T-helper 9 cell (primary cell): ENCODE results near the gene PACS1.
"Not testable (repeated sequence)": the region's sequence is repeated elsewhere in the genome, so short reads cannot be mapped to it uniquely, and the experiment has no call there.

ENCODE experiments used
- DNase-seq: peaks from one replicate; pipeline ENCODE4 v3.0.0-alpha.2; 2020

The PACS1 gene

GRCh38 chr11:66230156-66230555 is 160.1 kb downstream of the PACS1 start:
- DNase-seq = no peak

GRCh38 chr11:66230978-66231377 is 160.9 kb downstream of the PACS1 start:
- no peak for DNase-seq

GRCh38 chr11:66231561-66231960 is 161.5 kb downstream of the PACS1 start:
- DNase-seq = no peak

GRCh38 chr11:66232769-66233168 is 162.7 kb downstream of the PACS1 start:
- no peak for DNase-seq

GRCh38 chr11:66233301-66233700 is 163.2 kb downstream of the PACS1 start:
- DNase-seq = no peak

- DNase-seq = no peak
These were observed 165.1 kb downstream of the PACS1 start for GRCh38 chr11:66235141-66235540.

GRCh38 chr11:66237867-66238266 is 167.8 kb downstream of the PACS1 start:
- DNase-seq = no peak

GRCh38 chr11:66238786-66239413 is 168.8 kb downstream of the PACS1 start:
- DNase-seq = no peak

GRCh38 chr11:66239511-66239910 is 169.4 kb downstream of the PACS1 start:
- DNase-seq = no peak

GRCh38 chr11:66239998-66240780 is 170.1 kb downstream of the PACS1 start:
- no peak for DNase-seq

- DNase-seq = no peak
These were observed 170.7 kb downstream of the PACS1 start for GRCh38 chr11:66240781-66241136.

GRCh38 chr11:66242095-66242765 is 172.2 kb downstream of the PACS1 start:
- DNase-seq = no peak

GRCh38 chr11:66243782-66244535 is 173.9 kb downstream of the PACS1 start:
- no peak for DNase-seq

- no peak for DNase-seq
These were observed 177.2 kb downstream of the PACS1 start for GRCh38 chr11:66247295-66247694.

- DNase-seq = no peak
These were observed 177.7 kb downstream of the PACS1 start for GRCh38 chr11:66247801-66248200.

GRCh38 chr11:66248903-66249302 is 178.8 kb downstream of the PACS1 start:
- DNase-seq = no peak

GRCh38 chr11:66251809-66252208 is 181.7 kb downstream of the PACS1 start:
- DNase-seq = no peak

- DNase-seq = not testable (repeated sequence)
These were observed 183.0 kb downstream of the PACS1 start for GRCh38 chr11:66253081-66253480.

- no peak for DNase-seq
These were observed 188.4 kb downstream of the PACS1 start for GRCh38 chr11:66258473-66258893.

GRCh38 chr11:66259225-66259624 is 189.2 kb downstream of the PACS1 start:
- no peak for DNase-seq

- DNase-seq = no peak
These were observed 189.9 kb downstream of the PACS1 start for GRCh38 chr11:66259956-66260355.

- no peak for DNase-seq
These were observed 191.5 kb downstream of the PACS1 start for GRCh38 chr11:66261578-66261977.

GRCh38 chr11:66262191-66262590 is 192.1 kb downstream of the PACS1 start:
- no peak for DNase-seq
